ENCODE results near the gene PTGFRN. TPM values are rescaled to one million over a fixed set of nuclear protein-coding genes. Genes with fewer than 3 reads are reported as not detected.

Gene PTGFRN
- total and polyA plus RNA-seq, 5 donors, result 100 to 247 (median 157) TPM

DNA sequence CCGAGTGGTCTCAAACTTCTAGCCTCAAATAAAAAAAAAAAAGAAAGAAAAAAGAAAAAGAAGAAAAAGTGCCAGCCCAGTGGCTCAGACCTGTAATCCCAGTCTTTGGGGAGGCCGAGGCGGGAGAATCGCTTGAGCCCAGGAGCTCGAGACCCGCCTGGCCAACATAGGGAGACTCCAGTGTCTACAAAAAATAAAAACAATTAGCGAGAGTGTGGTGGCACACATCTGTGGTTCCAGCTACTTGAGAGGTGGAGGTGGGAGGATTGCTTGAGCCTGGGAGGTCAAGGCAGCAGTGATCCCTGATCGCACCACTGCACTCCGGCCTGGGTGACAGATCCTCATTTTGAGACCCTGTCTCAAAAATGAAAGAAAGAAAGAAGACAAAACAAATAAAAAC lies 1.4 kb upstream of the PTGFRN start:
- intact Hi-C loops (cut with DNase I), result no loop called here
- DNase-seq (no peak), ATAC-seq (no peak)
- H3K4me1 ChIP-seq (ENCODE audit: control insufficient read depth, insufficient read depth, low read length), result no peaks in the 10 kb centered on the region
- H3K4me3 ChIP-seq (ENCODE audit: low read length), result no peak overlapping the region
- H3K27ac ChIP-seq (ENCODE audit: low read length), result no peak overlapping the region
- no peaks in the 10 kb centered on the region for H3K9me3 ChIP-seq (ENCODE audit: control insufficient read depth, low read length)
- no peaks in the 10 kb centered on the region for H3K27me3 ChIP-seq (ENCODE audit: control insufficient read depth, insufficient read depth)
- WGBS, result 98% methylated on average over 9 of the region's 9 CpGs

GRCh38 chr1:116908820-116909511 lies 750 bp upstream of the PTGFRN start:
- Histone ChIP-seq H3K9me3 (ENCODE audit: control insufficient read depth, low read length) (no peaks in the 10 kb centered on the region), H3K4me3 (ENCODE audit: low read length) (peak overlapping the region; percentile 56), H3K4me1 (ENCODE audit: control insufficient read depth, insufficient read depth, low read length) (no peaks in the 10 kb centered on the region), H3K27ac (ENCODE audit: low read length) (peak overlapping the region; percentile 58), H3K27me3 (ENCODE audit: control insufficient read depth, insufficient read depth) (no peaks in the 10 kb centered on the region)
- intact Hi-C loops (cut with DNase I), result no loop called here
- ATAC-seq, result no peak
- no peak for DNase-seq
- 74% methylated on average over 13 of the region's 13 CpGs for WGBS

DNA sequence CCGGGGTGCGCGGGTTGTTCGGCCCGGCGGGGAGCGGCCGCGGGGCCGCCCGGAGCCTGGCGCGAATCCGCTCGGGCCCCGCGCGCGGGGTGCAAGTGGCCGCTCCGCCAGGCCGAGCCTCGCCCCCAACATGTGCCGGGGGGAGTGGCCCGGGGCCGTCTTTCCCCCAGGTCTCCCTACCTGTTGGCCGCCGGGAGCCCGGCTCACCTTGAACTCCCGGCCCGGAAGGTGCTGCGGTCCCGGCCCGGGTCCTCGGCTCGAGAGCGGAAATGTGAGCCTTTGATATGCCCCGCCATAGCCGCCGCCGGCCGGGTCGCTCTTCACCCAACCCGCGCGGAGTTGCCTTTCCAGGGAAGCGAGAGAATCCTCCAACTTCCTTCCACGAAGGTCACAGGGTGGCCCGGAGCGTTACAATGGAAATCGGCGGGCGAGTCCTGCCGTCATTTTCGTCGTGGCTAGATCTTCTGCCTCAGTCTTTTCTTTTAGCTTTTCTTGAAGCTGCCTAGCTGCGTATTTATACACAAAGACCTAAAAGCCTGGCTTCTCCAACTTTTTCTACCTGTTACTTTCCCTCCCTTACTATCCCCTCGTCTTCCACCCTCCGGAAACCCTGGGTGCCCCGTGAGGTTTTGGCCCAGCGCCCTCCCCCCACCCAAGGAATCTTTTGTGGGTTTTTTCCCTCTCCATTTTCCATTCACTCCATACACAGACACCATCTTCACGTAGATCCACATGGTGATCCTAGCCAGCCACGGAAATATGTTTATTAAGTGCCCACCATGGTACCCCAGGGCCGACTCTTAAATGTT lies 867 bp downstream of the PTGFRN start:
- ATAC-seq (peak; percentile 15 to 22), DNase-seq (peak; percentile 47 to 79 (median 78))
- Histone ChIP-seq H3K9me3 (ENCODE audit: control insufficient read depth, low read length) (no peaks in the 10 kb centered on the region), H3K27ac (ENCODE audit: low read length) (peak overlapping the region; percentile 58), H3K27me3 (ENCODE audit: control insufficient read depth, insufficient read depth) (no peaks in the 10 kb centered on the region), H3K4me3 (ENCODE audit: low read length) (peak overlapping the region; percentile 56), H3K4me1 (ENCODE audit: control insufficient read depth, insufficient read depth, low read length) (no peaks in the 10 kb centered on the region)
- intact Hi-C loops (cut with DNase I), result no loop called here
- WGBS, result 3% methylated on average over 64 of the region's 64 CpGs

DNA sequence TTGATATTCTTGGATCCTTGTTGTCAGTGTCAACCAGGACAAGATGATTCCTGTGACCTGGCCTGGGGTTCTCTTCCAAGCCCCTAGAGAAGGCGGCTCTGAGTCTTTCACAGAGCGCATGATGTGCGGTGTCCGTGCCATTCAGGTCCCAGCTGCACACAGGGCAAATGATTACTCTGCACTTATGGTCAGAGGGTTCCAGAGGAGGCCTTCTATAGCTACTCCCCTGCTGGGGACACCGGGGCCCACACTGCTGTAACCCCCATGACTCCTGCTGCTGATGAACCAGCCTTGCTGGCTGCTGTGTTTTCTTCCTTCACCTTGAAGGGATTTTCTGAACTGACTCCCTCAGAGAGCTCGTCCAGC lies 1.5 kb downstream of the PTGFRN start:
- WGBS, result 62% methylated on average over 6 of the region's 6 CpGs
- no peaks in the 10 kb centered on the region for H3K9me3 ChIP-seq (ENCODE audit: control insufficient read depth, low read length)
- ATAC-seq, result peak in 1 of 2 donors; percentile 3
- no peaks in the 10 kb centered on the region for H3K27me3 ChIP-seq (ENCODE audit: control insufficient read depth, insufficient read depth)
- peak overlapping the region; percentile 56 for H3K4me3 ChIP-seq (ENCODE audit: low read length)
- H3K27ac ChIP-seq (ENCODE audit: low read length), result peak overlapping the region; percentile 58
- no peaks in the 10 kb centered on the region for H3K4me1 ChIP-seq (ENCODE audit: control insufficient read depth, insufficient read depth, low read length)
- intact Hi-C loops (cut with DNase I), result no loop called here
- peak in 2 of 3 donors; percentile 21 to 48 for DNase-seq

DNA sequence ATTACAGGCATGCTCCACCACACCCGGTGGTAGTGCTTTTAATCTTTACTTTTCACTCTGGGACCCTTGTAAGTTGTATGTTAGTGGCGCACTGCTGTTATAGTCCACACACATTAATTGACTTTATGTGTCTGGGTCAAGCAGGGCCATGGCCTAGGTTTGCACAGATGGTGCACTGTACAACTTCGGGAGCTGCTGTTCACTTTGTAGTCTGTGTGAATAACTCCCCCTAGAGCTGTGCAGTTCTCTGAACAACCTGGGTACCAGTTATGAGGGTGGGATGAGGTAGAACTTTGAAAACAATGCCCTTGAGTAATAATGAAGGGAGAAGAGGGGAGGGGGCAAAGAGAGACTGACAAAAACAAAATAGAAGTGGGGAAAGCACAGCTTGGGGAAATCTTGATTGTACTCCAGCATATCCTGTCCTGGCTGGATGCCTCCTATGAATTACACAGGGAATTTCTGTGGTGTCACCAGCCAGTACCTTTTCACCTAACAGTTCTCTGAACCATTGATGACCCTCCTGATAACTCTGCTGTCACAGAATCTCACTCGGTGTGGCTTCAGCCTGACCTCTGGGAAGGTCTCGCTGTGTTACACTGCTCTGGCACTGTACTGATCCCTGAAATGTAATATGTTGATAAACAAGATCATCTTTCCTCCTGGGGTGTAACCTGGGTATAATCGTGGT lies 2.2 kb downstream of the PTGFRN start:
- Histone ChIP-seq H3K9me3 (ENCODE audit: control insufficient read depth, low read length) (no peaks in the 10 kb centered on the region), H3K27ac (ENCODE audit: low read length) (peak overlapping the region; percentile 58), H3K4me1 (ENCODE audit: control insufficient read depth, insufficient read depth, low read length) (no peaks in the 10 kb centered on the region), H3K27me3 (ENCODE audit: control insufficient read depth, insufficient read depth) (no peaks in the 10 kb centered on the region), H3K4me3 (ENCODE audit: low read length) (no peak overlapping the region)
- intact Hi-C loops (cut with DNase I), result no loop called here
- DNase-seq, result no peak
- WGBS, result 59% methylated on average over 6 of the region's 6 CpGs
- no peak for ATAC-seq

- Histone ChIP-seq H3K27ac (ENCODE audit: low read length) (no peak overlapping the region), H3K4me3 (ENCODE audit: low read length) (no peak overlapping the region), H3K9me3 (ENCODE audit: control insufficient read depth, low read length) (no peaks in the 10 kb centered on the region), H3K27me3 (ENCODE audit: control insufficient read depth, insufficient read depth) (no peaks in the 10 kb centered on the region), H3K4me1 (ENCODE audit: control insufficient read depth, insufficient read depth, low read length) (peaks cover 4% of the 10 kb centered on the region)
- DNase-seq, result no peak
- ATAC-seq, result no peak
- WGBS, result 92% methylated on average over 2 of the region's 2 CpGs
- intact Hi-C loops (cut with DNase I), result no loop called here
Observed at GRCh38 chr1:116912846-116913245, 3.1 kb downstream of the PTGFRN start.

- DNase-seq (no peak), ATAC-seq (no peak)
- Histone ChIP-seq H3K27me3 (ENCODE audit: control insufficient read depth, insufficient read depth) (no peaks in the 10 kb centered on the region), H3K9me3 (ENCODE audit: control insufficient read depth, low read length) (no peaks in the 10 kb centered on the region), H3K4me3 (ENCODE audit: low read length) (no peak overlapping the region), H3K4me1 (ENCODE audit: control insufficient read depth, insufficient read depth, low read length) (peaks cover 4% of the 10 kb centered on the region), H3K27ac (ENCODE audit: low read length) (peak overlapping the region; percentile 74)
- intact Hi-C loops (cut with DNase I), result no loop called here
- 73% methylated on average over 4 of the region's 4 CpGs for WGBS
Observed at GRCh38 chr1:116913941-116914340, 4.2 kb downstream of the PTGFRN start.

- no peak for ATAC-seq
- peaks cover 4% of the 10 kb centered on the region for H3K4me1 ChIP-seq (ENCODE audit: control insufficient read depth, insufficient read depth, low read length)
- intact Hi-C loops (cut with DNase I), result no loop called here
- no peaks in the 10 kb centered on the region for H3K27me3 ChIP-seq (ENCODE audit: control insufficient read depth, insufficient read depth)
- no peak overlapping the region for H3K4me3 ChIP-seq (ENCODE audit: low read length)
- H3K9me3 ChIP-seq (ENCODE audit: control insufficient read depth, low read length), result no peaks in the 10 kb centered on the region
- DNase-seq, result no peak
- WGBS, result 72% methylated on average over 7 of the region's 7 CpGs
- peak overlapping the region; percentile 74 for H3K27ac ChIP-seq (ENCODE audit: low read length)
Observed at GRCh38 chr1:116914667-116915066, 5.0 kb downstream of the PTGFRN start.

DNA sequence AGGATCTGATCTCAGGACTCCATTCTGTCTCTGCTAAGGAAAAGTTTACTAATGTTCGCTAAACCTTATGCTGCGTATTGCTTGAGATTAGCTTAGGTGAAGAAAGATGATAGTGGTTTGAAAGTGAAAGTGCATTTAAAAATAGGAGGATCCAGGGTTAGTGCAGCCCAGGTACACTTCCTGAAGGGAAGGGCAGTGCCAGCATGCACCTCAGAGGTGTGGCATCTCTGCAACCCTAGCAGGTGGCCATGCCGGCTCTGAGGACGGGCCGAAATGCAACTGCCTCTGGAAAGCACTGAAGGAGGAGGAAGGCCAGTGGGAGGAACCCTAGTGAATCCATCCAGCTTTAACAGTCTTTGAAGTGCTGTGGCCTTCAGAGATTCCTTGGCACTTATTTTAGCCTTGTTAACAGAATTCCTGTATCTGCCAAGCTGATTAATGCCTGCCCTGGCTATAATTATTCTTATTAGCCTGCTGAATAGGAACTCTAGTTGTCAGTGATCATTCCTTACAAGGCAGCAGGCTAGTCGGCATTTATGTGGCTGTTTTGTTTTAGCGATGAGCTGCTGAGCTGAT lies 5.5 kb downstream of the PTGFRN start:
- ATAC-seq (peak; percentile 31 to 49), DNase-seq (peak in 1 of 3 donors; percentile 51)
- H3K4me3 ChIP-seq (ENCODE audit: low read length), result no peak overlapping the region
- H3K4me1 ChIP-seq (ENCODE audit: control insufficient read depth, insufficient read depth, low read length), result peaks cover 6% of the 10 kb centered on the region
- peak overlapping the region; percentile 75 for H3K27ac ChIP-seq (ENCODE audit: low read length)
- no peaks in the 10 kb centered on the region for H3K27me3 ChIP-seq (ENCODE audit: control insufficient read depth, insufficient read depth)
- no peaks in the 10 kb centered on the region for H3K9me3 ChIP-seq (ENCODE audit: control insufficient read depth, low read length)
- 58% methylated on average over 7 of the region's 7 CpGs for WGBS
- intact Hi-C loops (cut with DNase I), result no loop called here

- Histone ChIP-seq H3K4me3 (ENCODE audit: low read length) (no peak overlapping the region), H3K4me1 (ENCODE audit: control insufficient read depth, insufficient read depth, low read length) (peaks cover 6% of the 10 kb centered on the region), H3K27me3 (ENCODE audit: control insufficient read depth, insufficient read depth) (no peaks in the 10 kb centered on the region), H3K27ac (ENCODE audit: low read length) (peak overlapping the region; percentile 75), H3K9me3 (ENCODE audit: control insufficient read depth, low read length) (no peaks in the 10 kb centered on the region)
- ATAC-seq (no peak), DNase-seq (no peak)
- intact Hi-C loops (cut with DNase I), result no loop called here
- 71% methylated on average over 6 of the region's 6 CpGs for WGBS
Observed at GRCh38 chr1:116916002-116916401, 6.3 kb downstream of the PTGFRN start.
